ENCODE results near the gene ZNF407.

ZNF407 gene

GRCh38 chr18:74644713-74645112 is 47.0 kb downstream of the ZNF407 start:
- no peaks in the 10 kb centered on the region for H3K36me3 ChIP-seq (ENCODE audit: control insufficient read depth, insufficient read depth, low read length)
- DNase-seq (ENCODE audit: low read depth, low spot score), result no peak
- no peaks in the 10 kb centered on the region for H3K27me3 ChIP-seq (ENCODE audit: control insufficient read depth, insufficient read depth, low read length)
- H3K27ac ChIP-seq (ENCODE audit: low read length), result no peak overlapping the region
- no peaks in the 10 kb centered on the region for H3K9me3 ChIP-seq (ENCODE audit: control insufficient read depth, insufficient read depth, low read length)
- H3K4me3 ChIP-seq (ENCODE audit: low read length), result no peak overlapping the region
- H3K4me1 ChIP-seq (ENCODE audit: control insufficient read depth, insufficient read depth, low read length), result peaks cover 1% of the 10 kb centered on the region; the same call in 1 of the 2 replicates

- no peaks in the 10 kb centered on the region for H3K27me3 ChIP-seq (ENCODE audit: control insufficient read depth, insufficient read depth, low read length)
- no peaks in the 10 kb centered on the region for H3K36me3 ChIP-seq (ENCODE audit: control insufficient read depth, insufficient read depth, low read length)
- H3K27ac ChIP-seq (ENCODE audit: low read length), result no peak overlapping the region
- peaks cover 1% of the 10 kb centered on the region; the same call in 1 of the 2 replicates for H3K4me1 ChIP-seq (ENCODE audit: control insufficient read depth, insufficient read depth, low read length)
- H3K9me3 ChIP-seq (ENCODE audit: control insufficient read depth, insufficient read depth, low read length), result no peaks in the 10 kb centered on the region
- no CpG with 5 or more reads among the region's 2 CpGs for WGBS (ENCODE audit: insufficient coverage, insufficient read length)
- H3K4me3 ChIP-seq (ENCODE audit: low read length), result no peak overlapping the region
- DNase-seq (ENCODE audit: low read depth, low spot score), result no peak
These were observed 48.0 kb downstream of the ZNF407 start for GRCh38 chr18:74645679-74646078.

DNA sequence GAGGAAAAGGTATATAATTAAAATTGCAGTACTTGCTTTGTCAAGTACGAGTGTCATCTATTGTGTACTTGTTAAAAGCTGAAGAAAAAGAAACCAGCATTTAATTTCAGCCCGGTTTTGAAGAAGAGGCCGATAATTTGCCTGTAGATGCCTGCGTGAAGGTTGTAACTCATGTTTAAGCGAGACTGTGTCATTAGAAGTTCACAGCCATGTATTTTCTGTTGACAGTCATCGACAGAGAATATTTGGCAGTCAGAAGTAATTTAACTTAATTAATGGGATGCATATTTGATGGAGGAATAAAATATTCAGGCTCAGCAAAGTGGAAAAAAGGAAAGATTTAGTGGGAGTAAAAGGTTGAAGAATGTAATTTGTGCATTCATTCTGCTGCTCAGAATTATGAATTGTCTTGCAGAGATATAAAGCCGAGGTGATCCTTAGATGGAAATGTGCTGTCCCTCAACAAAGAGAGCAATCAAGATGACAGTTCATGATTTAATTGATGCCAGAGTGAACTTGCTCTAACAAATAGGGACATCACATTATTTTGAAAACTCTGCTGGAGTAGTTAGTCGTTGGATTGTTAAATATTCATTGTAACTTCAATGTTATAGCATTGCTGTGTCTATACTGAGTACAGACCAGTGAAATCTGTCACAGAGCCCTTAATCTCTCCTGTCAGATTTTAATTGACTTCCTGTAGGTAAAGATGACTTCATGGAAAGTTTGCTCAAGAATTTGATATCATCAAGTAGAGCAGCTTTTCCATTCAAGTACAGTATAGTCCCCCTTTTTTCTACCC is 53.9 kb downstream of the ZNF407 start:
- no peak for DNase-seq (ENCODE audit: low read depth, low spot score)
- H3K27ac ChIP-seq (ENCODE audit: low read length), result no peak overlapping the region
- H3K4me3 ChIP-seq (ENCODE audit: low read length), result no peak overlapping the region
- H3K36me3 ChIP-seq (ENCODE audit: control insufficient read depth, insufficient read depth, low read length), result no peaks in the 10 kb centered on the region
- no CpG with 5 or more reads among the region's 8 CpGs for WGBS (ENCODE audit: insufficient coverage, insufficient read length)
- no peaks in the 10 kb centered on the region for H3K27me3 ChIP-seq (ENCODE audit: control insufficient read depth, insufficient read depth, low read length)
- H3K9me3 ChIP-seq (ENCODE audit: control insufficient read depth, insufficient read depth, low read length), result no peaks in the 10 kb centered on the region
- H3K4me1 ChIP-seq (ENCODE audit: control insufficient read depth, insufficient read depth, low read length), result no peaks in the 10 kb centered on the region

- H3K27ac ChIP-seq (ENCODE audit: low read length), result no peak overlapping the region
- no peak for DNase-seq (ENCODE audit: low read depth, low spot score)
- no peaks in the 10 kb centered on the region for H3K27me3 ChIP-seq (ENCODE audit: control insufficient read depth, insufficient read depth, low read length)
- no CpG with 5 or more reads among the region's 4 CpGs for WGBS (ENCODE audit: insufficient coverage, insufficient read length)
- no peaks in the 10 kb centered on the region for H3K4me1 ChIP-seq (ENCODE audit: control insufficient read depth, insufficient read depth, low read length)
- H3K36me3 ChIP-seq (ENCODE audit: control insufficient read depth, insufficient read depth, low read length), result no peaks in the 10 kb centered on the region
- H3K4me3 ChIP-seq (ENCODE audit: low read length), result no peak overlapping the region
- no peaks in the 10 kb centered on the region for H3K9me3 ChIP-seq (ENCODE audit: control insufficient read depth, insufficient read depth, low read length)
These were observed 54.8 kb downstream of the ZNF407 start for GRCh38 chr18:74652392-74652988.

GRCh38 chr18:74654638-74655037 is 57.0 kb downstream of the ZNF407 start:
- H3K9me3 ChIP-seq (ENCODE audit: control insufficient read depth, insufficient read depth, low read length), result no peaks in the 10 kb centered on the region
- no peaks in the 10 kb centered on the region for H3K36me3 ChIP-seq (ENCODE audit: control insufficient read depth, insufficient read depth, low read length)
- no peak overlapping the region for H3K4me3 ChIP-seq (ENCODE audit: low read length)
- H3K27ac ChIP-seq (ENCODE audit: low read length), result no peak overlapping the region
- no peak for DNase-seq (ENCODE audit: low read depth, low spot score)
- no peaks in the 10 kb centered on the region for H3K27me3 ChIP-seq (ENCODE audit: control insufficient read depth, insufficient read depth, low read length)
- no CpG with 5 or more reads among the region's 2 CpGs for WGBS (ENCODE audit: insufficient coverage, insufficient read length)
- H3K4me1 ChIP-seq (ENCODE audit: control insufficient read depth, insufficient read depth, low read length), result no peaks in the 10 kb centered on the region

DNA sequence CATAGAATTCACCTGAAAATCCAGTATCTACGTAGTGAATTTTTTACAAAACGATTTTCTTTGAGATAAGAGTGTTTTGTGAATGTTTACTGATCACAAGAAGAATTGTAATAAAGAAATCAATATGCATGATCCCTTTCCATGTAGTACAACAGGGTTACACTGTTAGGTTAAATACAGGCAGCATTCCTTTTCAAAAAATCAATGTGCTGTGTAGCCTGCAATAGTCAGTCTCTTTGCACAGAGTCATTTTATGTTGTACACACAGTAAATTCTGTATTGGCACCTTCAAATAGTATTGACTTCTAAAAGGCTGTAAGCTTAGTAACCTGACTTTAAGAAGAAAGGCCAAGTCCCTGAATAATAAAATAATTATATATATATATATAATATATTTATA is 63.3 kb downstream of the ZNF407 start:
- no peak for DNase-seq (ENCODE audit: low read depth, low spot score)
- Histone ChIP-seq H3K9me3 (ENCODE audit: control insufficient read depth, insufficient read depth, low read length) (no peaks in the 10 kb centered on the region), H3K36me3 (ENCODE audit: control insufficient read depth, insufficient read depth, low read length) (no peaks in the 10 kb centered on the region), H3K4me1 (ENCODE audit: control insufficient read depth, insufficient read depth, low read length) (no peaks in the 10 kb centered on the region), H3K4me3 (ENCODE audit: low read length) (no peak overlapping the region), H3K27ac (ENCODE audit: low read length) (no peak overlapping the region), H3K27me3 (ENCODE audit: control insufficient read depth, insufficient read depth, low read length) (no peaks in the 10 kb centered on the region)
- WGBS (ENCODE audit: insufficient coverage, insufficient read length), result no CpG with 5 or more reads among the region's 2 CpGs

GRCh38 chr18:74661691-74662090 is 64.0 kb downstream of the ZNF407 start:
- Histone ChIP-seq H3K4me1 (ENCODE audit: control insufficient read depth, insufficient read depth, low read length) (no peaks in the 10 kb centered on the region), H3K4me3 (ENCODE audit: low read length) (no peak overlapping the region), H3K27ac (ENCODE audit: low read length) (no peak overlapping the region), H3K36me3 (ENCODE audit: control insufficient read depth, insufficient read depth, low read length) (no peaks in the 10 kb centered on the region), H3K9me3 (ENCODE audit: control insufficient read depth, insufficient read depth, low read length) (no peaks in the 10 kb centered on the region), H3K27me3 (ENCODE audit: control insufficient read depth, insufficient read depth, low read length) (no peaks in the 10 kb centered on the region)
- WGBS (ENCODE audit: insufficient coverage, insufficient read length), result no CpG with 5 or more reads among the region's 6 CpGs
- DNase-seq (ENCODE audit: low read depth, low spot score), result no peak

DNA sequence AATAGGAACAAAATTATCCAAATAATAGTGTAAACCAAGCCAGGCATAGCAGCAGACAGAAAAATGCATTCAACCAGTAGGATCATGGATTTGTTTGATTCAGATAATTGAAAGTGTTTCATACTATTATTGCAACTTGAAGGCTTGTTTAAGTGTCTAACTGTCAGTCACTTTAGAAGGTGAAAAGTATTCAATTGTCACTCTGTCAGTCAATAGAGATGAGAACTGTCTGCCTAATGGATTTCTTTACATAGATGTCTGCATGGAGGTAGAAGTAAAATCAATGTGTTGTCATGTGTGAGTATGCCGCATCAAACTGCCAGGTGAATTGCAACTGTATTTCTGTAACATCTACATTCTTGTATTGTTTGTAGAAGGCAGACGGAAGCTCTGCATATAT is 65.0 kb downstream of the ZNF407 start:
- no peak overlapping the region for H3K27ac ChIP-seq (ENCODE audit: low read length)
- no peaks in the 10 kb centered on the region for H3K9me3 ChIP-seq (ENCODE audit: control insufficient read depth, insufficient read depth, low read length)
- H3K36me3 ChIP-seq (ENCODE audit: control insufficient read depth, insufficient read depth, low read length), result no peaks in the 10 kb centered on the region
- WGBS (ENCODE audit: insufficient coverage, insufficient read length), result no CpG with 5 or more reads among the region's 2 CpGs
- no peak for DNase-seq (ENCODE audit: low read depth, low spot score)
- no peaks in the 10 kb centered on the region for H3K27me3 ChIP-seq (ENCODE audit: control insufficient read depth, insufficient read depth, low read length)
- no peaks in the 10 kb centered on the region for H3K4me1 ChIP-seq (ENCODE audit: control insufficient read depth, insufficient read depth, low read length)
- no peak overlapping the region for H3K4me3 ChIP-seq (ENCODE audit: low read length)

- Histone ChIP-seq H3K9me3 (ENCODE audit: control insufficient read depth, insufficient read depth, low read length) (no peaks in the 10 kb centered on the region), H3K36me3 (ENCODE audit: control insufficient read depth, insufficient read depth, low read length) (no peaks in the 10 kb centered on the region), H3K27ac (ENCODE audit: low read length) (no peak overlapping the region), H3K27me3 (ENCODE audit: control insufficient read depth, insufficient read depth, low read length) (no peaks in the 10 kb centered on the region), H3K4me1 (ENCODE audit: control insufficient read depth, insufficient read depth, low read length) (no peaks in the 10 kb centered on the region), H3K4me3 (ENCODE audit: low read length) (no peak overlapping the region)
- WGBS (ENCODE audit: insufficient coverage, insufficient read length), result no CpG with 5 or more reads among the region's 4 CpGs
- DNase-seq (ENCODE audit: low read depth, low spot score), result no peak
These were observed 67.7 kb downstream of the ZNF407 start for GRCh38 chr18:74665346-74665745.

- DNase-seq (ENCODE audit: low read depth, low spot score), result no peak
- no peak overlapping the region for H3K4me3 ChIP-seq (ENCODE audit: low read length)
- H3K36me3 ChIP-seq (ENCODE audit: control insufficient read depth, insufficient read depth, low read length), result no peaks in the 10 kb centered on the region
- no peaks in the 10 kb centered on the region for H3K27me3 ChIP-seq (ENCODE audit: control insufficient read depth, insufficient read depth, low read length)
- no peaks in the 10 kb centered on the region for H3K4me1 ChIP-seq (ENCODE audit: control insufficient read depth, insufficient read depth, low read length)
- WGBS (ENCODE audit: insufficient coverage, insufficient read length), result no CpG with 5 or more reads among the region's 9 CpGs
- H3K9me3 ChIP-seq (ENCODE audit: control insufficient read depth, insufficient read depth, low read length), result no peaks in the 10 kb centered on the region
- H3K27ac ChIP-seq (ENCODE audit: low read length), result no peak overlapping the region
These were observed 68.2 kb downstream of the ZNF407 start for GRCh38 chr18:74665905-74666304.

Measured in iPS DF 6.9 (cell line).